ENCODE measurements around the gene RAB7B. TPM values are rescaled to one million over a fixed set of nuclear protein-coding genes. Genes with fewer than 3 reads are reported as not detected.

Gene RAB7B
- total RNA-seq, 2 donors from 2014 or later: 4.8 to 5.1 TPM

DNA sequence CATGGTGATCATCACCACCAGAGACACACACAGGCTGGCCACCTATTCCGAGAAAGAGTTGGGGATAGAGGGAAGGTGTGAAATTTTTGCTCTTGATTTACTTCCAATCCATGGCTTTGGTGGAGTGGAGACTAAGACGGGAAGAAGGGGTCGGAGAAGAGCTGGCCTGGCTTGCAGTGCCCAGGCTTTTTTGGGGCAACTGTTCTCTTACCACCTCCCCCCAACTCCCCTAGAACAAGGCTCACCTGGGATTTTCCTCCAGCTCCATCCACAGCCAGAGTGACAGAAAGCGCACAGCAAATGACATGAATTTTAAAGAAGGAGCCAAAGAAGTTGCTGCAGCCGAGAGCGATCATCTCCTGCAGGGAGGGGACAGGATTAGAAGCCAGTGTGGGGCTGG lies 75.9 kb downstream of the RAB7B start:
- H3K36me3 ChIP-seq: no peaks in the 10 kb centered on the region
- no peak overlapping the region for H3K27ac ChIP-seq
- peaks cover 0 to 7% of the 10 kb centered on the region in 2 donors for H3K4me1 ChIP-seq
- TF ChIP-seq, protein P1, sequence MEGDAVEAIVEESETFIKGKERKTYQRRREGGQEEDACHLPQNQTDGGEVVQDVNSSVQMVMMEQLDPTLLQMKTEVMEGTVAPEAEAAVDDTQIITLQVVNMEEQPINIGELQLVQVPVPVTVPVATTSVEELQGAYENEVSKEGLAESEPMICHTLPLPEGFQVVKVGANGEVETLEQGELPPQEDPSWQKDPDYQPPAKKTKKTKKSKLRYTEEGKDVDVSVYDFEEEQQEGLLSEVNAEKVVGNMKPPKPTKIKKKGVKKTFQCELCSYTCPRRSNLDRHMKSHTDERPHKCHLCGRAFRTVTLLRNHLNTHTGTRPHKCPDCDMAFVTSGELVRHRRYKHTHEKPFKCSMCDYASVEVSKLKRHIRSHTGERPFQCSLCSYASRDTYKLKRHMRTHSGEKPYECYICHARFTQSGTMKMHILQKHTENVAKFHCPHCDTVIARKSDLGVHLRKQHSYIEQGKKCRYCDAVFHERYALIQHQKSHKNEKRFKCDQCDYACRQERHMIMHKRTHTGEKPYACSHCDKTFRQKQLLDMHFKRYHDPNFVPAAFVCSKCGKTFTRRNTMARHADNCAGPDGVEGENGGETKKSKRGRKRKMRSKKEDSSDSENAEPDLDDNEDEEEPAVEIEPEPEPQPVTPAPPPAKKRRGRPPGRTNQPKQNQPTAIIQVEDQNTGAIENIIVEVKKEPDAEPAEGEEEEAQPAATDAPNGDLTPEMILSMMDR (IDR thresholded peaks at IDR 0.05): no peak
- no peaks in the 10 kb centered on the region for H3K9me3 ChIP-seq
- no peak overlapping the region for H3K4me3 ChIP-seq
- no peaks in the 10 kb centered on the region for H3K27me3 ChIP-seq
- no peak for DNase-seq (ENCODE audit: low spot score)

Other genes starting within 250 kb of the RAB7B start
- gene RAB29, start 227.9 kb downstream of the RAB7B start, total RNA-seq: 10 to 100 TPM; 17.7 to 18.6 TPM
- gene SLC41A1, start 190.2 kb downstream of the RAB7B start, total RNA-seq: 100 to 1,000 TPM; 204 to 255 TPM
- gene PM20D1, start 153.3 kb downstream of the RAB7B start, total RNA-seq: 1 to 10 TPM; 1.2 to 1.4 TPM
- 10 to 100 TPM; 24.4 to 35.4 TPM for gene SLC26A9, start 59.9 kb downstream of the RAB7B start, total RNA-seq
- 1 to 10 TPM in 1 of 2 donors, not detected in 1; 1.1 TPM for gene CTSE, start 20.5 kb upstream of the RAB7B start, total RNA-seq
- not detected for gene RHEX, start 49.8 kb upstream of the RAB7B start, total RNA-seq
- not detected for gene AVPR1B, start 114.0 kb upstream of the RAB7B start, total RNA-seq
- under 1 TPM in 1 of 2 donors, not detected in 1; 0.28 TPM for gene FAM72A, start 199.4 kb upstream of the RAB7B start, total RNA-seq
- gene SRGAP2, start 200.1 kb upstream of the RAB7B start, total RNA-seq: 10 to 100 TPM; 26.4 to 29.0 TPM

All from right atrium auricular region (tissue), 2 donors.